ENCODE measurements around the gene DNAJC6.

DNA sequence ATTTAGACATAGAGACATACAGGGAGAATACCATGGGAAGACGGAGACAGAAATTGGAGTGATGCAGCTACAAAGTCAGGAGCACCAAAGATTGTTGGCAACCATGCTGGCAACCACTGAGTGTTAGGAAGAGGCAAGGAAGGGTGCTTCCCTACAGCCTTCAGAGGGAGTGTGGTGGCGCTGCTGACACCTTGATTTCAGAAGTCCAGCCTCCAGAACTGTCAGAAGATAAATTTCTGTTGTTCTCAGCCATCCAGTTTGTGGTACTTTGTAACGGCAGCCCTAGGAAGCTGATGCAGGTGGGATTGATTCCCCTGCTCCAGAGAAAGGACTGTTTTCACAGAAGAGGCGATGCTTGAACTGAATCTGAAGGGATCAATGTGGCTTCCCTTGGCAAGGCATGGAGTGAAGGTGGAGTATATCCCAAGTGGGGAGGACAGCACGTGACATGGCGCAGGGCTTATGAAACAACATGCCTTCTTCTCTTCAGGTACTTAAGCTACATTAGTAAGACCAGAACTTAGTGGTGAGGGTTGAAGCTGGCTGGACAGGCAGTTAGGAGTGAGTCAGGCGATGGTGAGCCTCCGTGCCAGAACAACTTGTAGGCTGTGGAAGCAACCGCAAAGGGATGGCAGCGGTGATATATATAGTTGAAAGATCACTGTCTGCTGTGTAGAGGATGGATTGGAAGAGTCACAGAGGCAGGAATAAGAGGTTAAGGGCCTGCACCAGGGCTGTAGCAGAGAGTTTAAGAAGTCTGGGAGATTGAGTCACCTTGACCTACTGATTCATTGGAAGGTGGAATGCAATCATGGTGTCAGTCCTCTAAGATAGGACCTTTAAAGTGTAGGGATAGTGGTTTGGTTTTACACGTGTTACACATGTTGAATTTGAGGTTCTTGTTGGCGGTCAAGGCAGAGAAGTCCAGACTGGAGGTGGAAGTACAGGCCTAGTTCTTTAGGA, 113.2 kb downstream of the DNAJC6 start:
- TF ChIP-seq, protein P1, sequence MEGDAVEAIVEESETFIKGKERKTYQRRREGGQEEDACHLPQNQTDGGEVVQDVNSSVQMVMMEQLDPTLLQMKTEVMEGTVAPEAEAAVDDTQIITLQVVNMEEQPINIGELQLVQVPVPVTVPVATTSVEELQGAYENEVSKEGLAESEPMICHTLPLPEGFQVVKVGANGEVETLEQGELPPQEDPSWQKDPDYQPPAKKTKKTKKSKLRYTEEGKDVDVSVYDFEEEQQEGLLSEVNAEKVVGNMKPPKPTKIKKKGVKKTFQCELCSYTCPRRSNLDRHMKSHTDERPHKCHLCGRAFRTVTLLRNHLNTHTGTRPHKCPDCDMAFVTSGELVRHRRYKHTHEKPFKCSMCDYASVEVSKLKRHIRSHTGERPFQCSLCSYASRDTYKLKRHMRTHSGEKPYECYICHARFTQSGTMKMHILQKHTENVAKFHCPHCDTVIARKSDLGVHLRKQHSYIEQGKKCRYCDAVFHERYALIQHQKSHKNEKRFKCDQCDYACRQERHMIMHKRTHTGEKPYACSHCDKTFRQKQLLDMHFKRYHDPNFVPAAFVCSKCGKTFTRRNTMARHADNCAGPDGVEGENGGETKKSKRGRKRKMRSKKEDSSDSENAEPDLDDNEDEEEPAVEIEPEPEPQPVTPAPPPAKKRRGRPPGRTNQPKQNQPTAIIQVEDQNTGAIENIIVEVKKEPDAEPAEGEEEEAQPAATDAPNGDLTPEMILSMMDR (IDR thresholded peaks at IDR 0.05): no peak; the same call in 1 of the 2 replicates
- no peak for TF ChIP-seq TCF7L2 (IDR thresholded peaks at IDR 0.05; ENCODE audit: low read depth, low read length)
